Hepatic stellate cell (primary cell): Measurements from ENCODE around the gene TMTC1.
"Not testable (repeated sequence)": the region's sequence is repeated elsewhere in the genome, so short reads cannot be mapped to it uniquely, and the experiment has no call there.

Experiments used
- DNase-seq: peaks from one replicate; pipeline ENCODE4 v3.0.0; 2011; ENCODE audit warnings: low spot score

TMTC1 gene

DNA sequence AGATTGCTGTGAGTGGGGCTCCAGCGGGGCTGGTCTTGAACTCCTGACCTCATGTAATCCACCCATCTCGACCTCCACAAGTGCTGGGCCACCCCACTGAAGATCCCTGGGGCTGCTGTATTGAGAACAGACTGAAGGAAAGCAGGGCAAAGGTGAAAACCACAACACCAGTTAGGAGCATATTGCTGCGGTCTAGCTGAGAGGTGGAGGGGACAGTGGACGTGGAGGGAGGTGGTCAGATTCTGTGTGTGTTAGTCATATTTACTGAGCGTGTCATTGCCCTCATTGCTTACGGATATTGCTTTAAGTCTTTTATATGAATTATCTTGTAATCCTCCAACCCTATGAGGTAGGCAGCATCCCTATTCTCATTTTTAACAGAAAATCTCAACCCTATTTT lies 217.3 kb downstream of the TMTC1 start:
- DNase-seq = no peak

DNA sequence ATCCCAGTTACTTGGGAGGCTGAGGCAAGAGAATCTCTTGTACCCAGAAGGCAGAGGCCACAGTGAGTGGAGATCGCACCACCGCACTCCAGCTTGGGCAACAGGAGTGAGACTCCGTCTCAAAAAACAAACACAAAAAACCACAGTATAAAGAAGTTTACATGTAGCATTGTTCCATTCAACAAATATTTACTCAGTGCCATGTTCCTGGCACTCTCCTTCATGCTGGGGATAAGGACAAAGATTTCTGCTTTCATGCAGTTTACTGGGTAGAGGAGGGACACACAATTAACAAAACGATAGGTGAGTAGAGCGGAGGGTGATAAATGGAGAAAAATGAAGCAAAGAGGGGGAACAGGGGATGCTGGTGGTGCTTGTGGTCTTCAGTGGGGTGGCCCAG lies 218.0 kb downstream of the TMTC1 start:
- no peak for DNase-seq

DNA sequence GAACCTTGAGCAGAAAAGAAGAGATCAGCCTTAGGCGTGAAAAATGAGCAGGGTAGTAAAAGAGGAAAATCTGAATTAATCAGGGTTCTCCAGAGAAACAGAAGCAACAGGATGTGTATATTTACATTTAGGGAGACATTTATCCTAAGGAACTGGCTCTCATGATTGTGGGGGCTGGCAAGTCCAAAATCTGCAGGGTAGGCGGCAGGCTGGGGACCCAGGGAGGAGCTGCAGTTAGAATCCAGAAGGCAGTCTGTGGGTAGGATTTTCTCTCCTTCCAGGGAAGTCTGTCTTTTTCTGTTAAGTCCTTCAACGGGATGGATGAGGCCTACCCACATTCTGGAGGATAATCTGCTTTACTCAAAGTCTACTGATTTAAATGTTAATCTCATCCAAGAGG lies 218.8 kb downstream of the TMTC1 start:
- no peak for DNase-seq

DNA sequence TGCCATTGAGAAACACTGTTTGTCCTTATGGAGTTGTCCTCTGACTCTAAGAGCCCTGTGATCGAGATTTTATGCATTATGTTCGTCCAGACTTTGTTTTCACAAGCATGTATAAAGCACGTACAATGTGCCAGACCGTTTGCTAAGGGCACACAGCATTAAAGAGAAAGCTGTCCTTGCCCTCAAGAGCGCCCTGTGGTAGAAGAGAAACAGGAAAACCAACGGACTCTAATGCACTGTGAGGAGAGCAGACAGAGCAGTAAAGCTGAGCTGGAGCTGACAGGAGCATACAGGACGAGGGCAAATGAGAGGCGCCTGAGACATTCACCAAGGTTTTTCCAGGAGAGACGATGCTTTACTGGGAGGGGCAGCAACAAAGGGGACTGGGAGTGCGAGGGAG lies 220.1 kb downstream of the TMTC1 start:
- DNase-seq = no peak

DNA sequence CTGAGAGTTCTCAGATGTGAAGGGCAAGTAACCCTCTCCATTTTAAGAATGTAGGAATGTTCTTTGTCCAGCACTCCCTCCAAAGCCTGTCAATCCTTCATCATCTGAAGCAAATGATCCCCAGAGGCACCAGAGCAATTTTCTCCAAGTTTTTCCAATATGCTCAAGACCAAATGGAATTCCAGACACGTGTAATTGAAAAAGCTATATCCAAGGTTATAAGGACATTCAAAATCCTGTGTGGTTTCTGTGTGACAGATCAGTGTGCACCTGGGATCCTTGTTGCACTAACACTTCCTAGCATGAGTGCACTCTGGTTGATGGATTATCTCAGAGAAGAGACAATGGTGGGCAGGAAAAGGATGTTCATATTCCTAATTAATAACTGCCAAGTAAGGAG lies 220.7 kb downstream of the TMTC1 start:
- DNase-seq = no peak

DNA sequence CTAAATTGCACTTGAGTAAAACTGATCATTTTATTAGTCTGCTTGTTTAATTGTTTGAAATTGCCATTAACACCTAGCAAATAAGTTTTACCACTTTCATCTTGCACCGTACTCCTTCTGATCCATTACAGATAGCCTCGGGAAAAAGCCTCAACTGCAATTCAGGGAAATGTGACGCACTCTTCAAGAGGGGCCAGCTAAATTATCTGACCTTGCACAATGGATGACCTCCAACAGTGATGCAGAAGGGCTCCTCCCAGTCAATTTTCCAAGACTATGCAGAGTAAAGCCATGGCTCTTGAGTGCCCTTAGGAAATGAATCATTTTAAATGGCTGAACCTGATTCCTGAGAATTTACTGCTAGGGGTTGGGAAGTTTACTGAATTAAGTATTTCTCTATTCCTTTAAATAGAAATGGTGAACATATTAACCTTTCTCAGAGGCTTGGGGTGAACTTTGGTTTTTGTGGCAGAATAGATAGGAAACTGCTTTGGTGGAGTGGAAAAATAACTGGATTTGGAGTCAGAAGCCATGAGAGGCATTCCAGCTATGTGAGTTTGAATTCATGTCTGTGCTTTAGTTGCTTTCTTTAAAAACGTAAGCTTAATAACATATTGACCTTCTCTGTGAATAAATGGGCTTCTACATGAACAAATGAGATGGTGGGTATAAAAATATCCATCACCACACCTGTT lies 221.5 kb downstream of the TMTC1 start:
- peak; percentile 26 for DNase-seq

DNA sequence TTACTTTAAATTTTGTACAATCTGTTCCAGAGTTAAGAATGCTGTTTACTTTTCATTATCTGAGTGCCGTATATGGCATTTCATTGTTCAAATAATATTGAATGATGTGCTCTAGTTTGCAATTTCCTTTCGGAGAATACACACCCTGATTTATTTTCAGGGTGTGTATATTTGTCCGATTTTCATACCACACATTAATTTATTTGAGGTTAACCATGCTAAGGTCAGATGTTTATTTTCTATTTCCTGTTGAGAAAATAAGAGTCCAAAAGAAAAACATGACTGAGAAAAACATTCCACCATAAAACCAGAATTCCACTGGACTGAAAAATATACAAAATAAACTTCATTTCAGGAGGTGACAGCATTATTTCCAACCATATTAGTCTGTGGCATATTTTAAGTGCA lies 222.1 kb downstream of the TMTC1 start:
- DNase-seq = no peak

DNA sequence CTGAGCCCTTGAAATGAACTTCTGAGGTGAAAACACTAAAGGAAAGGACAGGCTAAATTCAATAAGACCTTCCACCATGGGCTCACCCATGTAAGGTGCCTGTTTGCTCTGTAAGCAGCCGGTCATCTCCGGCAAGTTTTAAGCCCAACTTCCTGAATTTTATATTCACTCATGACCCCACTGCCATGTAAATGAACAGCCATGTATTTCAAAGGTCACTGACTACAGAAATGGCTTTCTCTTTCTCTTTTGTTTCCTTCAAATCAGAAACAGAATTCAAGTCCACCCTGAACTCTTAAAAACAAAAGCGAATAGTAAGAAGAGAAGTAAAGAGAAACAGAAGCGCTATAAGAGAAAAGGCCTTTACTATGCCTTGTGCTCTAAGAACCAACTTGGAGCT lies 224.5 kb downstream of the TMTC1 start:
- DNase-seq = no peak

DNA sequence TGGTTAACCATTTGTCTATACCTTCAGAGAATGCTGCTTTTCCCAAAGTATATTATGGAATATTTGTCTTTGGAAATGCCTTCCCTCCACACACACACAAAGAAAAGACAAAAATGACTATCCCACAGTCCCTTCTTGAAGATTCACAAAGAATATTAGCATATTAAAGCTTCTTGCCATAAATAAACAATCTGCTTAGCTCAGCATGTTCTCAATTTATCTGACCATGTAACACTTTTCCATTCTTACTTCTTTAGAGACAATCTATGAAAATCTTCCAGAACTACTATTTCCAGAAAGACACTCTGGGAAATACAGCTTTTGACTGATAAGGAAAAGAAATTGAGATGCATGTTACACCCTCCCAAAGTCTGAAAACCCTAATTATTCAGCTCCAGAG lies 227.4 kb downstream of the TMTC1 start:
- DNase-seq = no peak

DNA sequence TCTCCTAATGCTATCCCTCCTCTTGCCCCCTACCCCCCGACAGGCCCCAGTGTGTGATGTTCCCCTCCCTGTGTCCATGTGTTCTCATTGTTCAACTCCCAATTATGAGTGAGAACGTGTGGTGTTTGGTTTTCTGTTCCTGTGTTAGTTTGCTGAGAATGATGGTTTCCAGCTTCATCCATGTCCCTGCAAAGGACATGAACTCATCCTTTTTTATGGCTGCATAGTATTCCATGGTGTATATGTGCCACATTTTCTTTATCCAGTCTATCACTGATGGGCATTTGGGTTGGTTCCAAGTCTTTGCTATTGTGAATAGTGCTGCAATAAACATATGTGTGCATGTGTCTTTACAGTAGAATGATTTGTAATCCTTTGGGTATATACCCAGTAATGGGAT lies 228.3 kb downstream of the TMTC1 start:
- DNase-seq = not testable (repeated sequence)

DNA sequence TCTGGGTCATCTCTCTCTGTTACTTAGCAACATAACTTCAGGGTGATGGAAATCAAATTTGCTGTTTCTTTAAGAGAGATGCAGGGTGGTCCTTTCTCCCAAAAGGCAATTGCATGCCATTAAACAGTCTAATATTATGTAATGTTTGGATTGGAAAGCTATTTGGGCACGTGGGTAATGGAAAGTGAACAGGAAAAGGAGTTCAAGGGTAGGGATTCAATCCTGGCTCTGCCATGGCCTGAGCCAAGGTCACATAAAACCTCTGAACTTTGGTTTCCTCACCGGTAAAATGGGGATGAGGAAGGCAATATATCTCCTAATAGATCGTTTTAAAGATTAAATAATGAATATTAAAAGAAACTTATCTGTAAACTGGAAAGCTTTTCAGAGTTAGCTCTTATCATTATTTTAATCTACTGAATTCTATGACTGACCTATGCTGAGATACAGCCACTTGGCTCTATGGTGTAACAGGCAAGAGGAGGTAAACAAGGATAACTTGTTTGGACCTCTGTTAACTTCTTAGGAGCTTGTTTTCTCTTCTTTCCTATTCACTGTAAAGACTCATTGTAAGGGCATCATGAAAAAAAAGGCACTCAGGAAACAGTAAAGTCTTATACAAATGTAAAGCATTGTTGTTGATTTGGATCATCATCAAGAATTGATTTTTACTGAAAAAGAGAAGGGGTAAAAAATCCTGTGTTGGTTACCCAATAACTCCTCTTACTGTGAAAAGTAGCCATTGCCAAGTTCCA lies 230.6 kb downstream of the TMTC1 start:
- no peak for DNase-seq

DNA sequence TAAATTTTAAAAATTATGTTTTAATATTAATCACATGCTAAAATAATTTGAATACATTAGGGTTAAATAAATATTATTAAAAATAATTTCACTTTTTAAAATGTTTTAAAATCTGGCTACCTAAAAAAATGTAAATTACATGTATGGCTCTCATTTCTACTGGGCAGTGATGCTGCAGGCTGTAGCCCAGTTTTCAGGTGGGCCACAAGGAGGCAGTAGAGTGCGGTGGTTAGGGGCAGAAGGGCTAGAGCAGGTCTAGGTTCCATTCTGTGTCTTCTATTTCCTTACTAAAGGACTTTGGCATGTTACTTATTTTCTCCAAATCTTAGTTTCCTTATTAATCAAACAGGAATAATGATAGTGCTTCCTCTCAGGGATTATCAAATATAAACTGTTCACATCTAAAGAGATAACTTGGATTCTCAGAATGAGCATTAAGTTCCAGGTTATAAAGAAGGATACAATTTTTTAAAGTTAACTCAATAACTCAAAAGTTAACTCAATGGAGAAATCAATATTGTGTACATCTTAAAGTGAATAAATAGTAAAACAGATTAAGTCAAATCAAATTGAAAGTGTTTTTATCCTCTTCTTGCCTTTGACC lies 231.3 kb downstream of the TMTC1 start:
- DNase-seq = peak; percentile 29

DNA sequence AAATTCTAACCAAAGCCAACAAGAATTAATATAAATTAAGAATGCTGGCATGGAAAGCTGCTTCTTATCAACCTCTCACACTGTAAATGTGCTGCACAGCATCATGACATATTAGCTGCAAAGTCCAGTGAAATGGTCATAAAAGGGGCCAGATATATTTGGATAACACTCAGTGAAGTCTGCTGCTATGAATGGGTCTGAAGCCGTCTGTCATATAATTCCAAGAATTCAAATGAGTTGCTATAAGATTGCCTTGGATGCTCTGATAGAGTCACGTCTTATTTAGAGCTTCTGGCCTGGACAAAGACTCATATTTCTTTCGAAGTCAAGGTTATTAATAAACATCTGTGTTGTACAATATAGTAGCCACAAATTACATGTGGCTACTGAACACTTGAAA lies 231.9 kb downstream of the TMTC1 start:
- DNase-seq = no peak

DNA sequence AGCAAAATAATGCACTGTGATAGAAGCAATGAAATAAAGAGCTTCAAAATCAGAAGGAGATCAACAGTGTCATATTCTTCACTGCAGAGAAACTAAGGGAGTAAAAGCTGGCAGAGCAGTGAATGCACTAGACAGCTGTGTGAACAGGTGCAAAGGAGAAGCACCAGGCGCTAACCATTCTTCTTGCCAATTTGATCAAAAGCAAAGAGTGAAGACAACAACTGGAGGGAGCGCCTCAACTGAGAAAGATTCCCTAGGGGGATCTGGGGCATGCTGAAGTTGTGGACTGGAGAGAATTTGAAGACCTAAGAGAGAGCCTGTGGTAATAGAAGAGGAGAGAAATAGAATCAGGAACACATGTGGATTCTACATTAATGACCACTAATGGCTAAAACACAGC lies 235.9 kb downstream of the TMTC1 start:
- no peak for DNase-seq

DNA sequence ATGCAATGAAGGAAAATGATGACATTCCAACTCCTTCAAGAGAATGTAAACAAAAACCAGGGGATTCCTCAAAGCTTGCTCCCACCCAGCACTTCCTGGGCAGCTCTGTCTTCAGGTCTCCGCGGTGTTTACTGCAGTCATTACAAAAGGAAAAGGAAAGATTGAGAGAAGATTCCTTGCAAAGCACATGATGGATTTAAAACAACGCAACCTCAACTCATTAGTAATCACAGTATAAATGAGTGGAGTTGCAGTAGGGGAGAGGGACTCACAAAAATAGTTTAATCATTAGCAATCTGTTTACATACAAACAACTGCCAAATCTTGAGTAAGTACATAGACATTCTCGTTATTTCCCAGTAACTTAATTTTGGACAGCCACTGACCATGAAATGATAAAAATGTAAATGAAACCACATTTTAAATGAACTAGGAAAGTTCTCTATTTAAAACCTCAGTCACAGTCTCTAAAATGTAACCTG lies 236.6 kb downstream of the TMTC1 start:
- DNase-seq = no peak

DNA sequence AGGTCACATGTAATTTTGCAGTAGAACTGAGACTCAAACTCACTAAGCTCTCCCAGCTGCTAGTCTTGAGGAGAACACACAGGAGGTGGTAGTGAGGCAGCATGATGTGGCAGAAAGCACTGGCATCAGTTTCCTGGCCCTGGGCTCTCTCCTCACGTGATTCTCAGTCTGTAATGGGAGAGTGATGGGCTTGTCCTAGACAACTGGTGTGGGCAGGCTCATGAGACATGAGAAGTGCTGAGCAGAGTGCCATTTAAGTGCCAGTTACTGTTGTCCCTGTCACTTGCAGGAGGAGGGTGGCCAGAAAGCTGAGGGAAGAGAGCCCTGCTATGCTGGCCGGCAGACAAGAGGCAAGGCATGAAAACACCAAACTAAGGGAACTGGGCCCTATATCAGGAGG lies 237.7 kb downstream of the TMTC1 start:
- no peak for DNase-seq

DNA sequence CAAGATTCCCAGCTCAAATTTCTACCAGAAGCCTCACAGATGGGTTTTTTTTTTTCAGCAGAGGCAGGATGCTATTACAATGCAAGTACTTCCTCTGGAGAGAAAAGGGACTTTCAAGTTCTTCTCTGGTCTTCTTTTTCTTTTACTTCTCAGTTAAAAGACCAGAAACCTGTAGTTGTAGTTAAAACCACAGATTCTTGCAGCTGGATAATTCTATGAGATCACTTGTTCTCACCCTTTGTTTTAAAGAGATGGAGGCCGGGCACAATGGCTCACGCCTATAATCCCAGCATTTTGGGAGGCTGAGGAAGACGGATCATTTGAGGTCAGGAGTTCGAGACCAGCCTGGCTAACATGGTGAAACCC lies 238.7 kb downstream of the TMTC1 start:
- no peak for DNase-seq

DNA sequence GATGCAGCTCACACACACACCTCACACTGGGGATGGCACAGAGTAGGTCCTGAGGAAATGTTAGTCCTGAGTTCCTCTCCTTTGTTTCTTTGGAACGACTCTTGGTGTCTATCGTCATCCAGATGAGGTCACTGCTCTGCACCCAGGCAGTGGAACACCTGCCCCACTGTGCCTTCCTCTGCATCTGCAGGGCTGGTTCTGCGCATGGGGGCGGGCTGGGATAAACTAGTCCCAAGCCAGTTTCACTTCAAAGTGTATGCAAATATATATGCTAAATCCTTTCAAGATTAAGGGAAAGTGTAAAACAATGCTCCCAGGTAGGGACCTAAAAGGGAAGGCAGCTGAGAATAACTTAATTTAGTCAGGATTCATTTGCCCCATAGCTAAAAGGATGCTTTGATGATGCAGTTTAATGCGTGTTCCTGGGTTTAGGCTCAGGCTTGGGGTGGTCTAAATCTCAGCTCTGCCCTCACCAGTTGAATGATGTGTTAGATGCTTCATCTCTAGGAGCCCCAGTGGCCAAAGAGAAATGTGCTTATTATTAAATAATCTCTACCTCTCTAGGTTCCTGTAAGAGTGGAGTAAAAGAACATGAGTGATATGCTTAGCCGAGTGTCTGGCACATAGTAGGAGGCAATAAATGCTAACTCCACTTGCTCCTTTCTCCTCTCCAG lies 239.2 kb downstream of the TMTC1 start:
- DNase-seq = no peak

DNA sequence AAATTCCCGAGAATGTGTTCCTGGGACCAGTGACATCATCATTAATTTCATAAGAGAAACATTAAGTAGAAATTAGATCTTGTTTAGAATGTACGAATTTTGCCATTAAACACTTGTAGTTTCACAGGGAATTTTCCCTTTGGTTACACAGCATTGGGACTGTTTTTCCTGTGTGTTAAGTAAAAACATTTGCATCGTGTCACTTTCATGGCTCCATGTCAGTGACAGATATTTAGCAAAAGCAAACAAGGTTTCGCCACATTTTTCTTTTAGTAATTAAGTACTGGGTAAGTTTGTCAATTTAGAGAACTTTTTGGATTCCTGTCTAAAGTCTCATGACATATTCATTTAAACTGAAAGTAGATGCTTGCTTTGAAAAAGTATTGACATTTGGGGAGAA lies 240.7 kb downstream of the TMTC1 start:
- DNase-seq = no peak

DNA sequence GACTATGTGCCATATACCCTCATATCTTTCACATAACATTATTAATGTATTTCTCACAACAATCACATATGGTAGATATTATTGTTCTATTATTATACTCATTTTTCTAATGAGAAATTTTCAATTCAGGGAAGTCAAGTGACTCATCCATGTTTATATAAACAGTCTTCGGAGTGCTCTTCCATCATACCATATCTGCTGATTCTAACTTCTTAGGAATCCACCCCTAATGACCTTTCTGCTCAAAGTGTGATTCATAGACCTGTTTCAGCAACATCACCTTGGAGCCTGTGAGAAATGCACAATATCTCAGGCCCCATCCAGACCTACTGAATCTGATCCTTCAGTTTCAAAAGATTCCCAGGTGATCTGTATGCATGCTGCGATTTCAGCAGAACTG lies 246.4 kb downstream of the TMTC1 start:
- peak; percentile 17 for DNase-seq

DNA sequence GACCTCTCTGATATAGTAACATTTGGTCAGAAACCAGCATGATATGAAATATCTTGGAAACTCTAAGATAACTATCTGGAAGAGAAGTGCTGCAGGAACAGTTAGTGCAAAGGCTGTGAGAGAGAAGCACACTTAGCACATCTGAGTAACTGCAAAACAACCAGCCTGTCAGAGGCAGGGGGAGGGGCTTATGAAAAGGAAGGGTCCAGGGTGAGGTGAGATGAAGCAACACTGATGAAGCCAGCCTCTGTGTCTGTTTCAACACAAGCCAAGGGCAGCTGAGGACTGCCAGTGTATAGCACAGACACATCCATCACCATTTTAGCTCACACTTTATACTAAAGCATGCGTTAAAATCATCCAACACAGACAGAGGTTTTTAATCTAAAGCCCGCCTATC lies 248.8 kb downstream of the TMTC1 start:
- no peak for DNase-seq

DNA sequence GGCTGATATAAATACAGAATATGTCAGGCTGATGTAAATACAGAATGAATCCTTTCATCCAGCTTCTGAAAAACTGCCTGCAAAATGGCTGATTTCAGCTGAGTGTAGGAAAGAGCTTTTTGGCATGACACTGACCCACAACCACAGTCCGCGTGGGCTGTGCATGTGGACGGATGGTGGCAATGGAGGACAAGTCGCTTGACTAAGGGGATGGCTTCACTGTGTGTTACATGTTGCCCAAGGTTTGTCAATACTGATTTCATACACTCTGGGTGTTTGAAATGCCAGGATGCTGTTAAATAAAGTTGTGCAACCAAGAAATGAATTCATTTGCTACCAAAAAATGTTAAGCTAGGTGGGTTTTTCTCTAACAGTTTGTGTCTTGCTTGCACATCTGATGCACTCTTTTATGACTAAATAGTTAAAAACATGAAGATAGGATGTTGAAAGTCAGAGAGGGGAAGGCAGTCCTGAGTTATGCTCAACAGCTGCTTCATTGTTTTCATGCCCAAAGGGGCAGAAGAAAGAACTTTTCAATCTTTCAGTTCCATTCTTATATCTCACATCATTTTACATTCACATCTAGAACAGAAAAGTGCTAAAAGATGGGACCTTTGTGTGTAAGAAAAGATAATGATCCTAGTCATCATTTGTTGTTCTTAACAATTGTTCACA lies 249.8 kb downstream of the TMTC1 start:
- DNase-seq = no peak
